Spleen (tissue), 7 donors: ENCODE data around the gene CRISP3.

Experiments
- CTCF ChIP-seq, 11 experiments: fragments of 200-600 bp in 7 of 11; fragments of 450-650 bp in 4 of 11; sonication (generic) in 4 of 11; IDR thresholded peaks in 8 of 11; conservative IDR thresholded peaks in 3 of 11; 1 replicate in 7 of 11; 2 replicates in 4 of 11; pipeline versions ENCODE4 v1.4.0 to v1.8.0; 2016 to 2021; ENCODE audit warnings: antibody characterized with exemption in 11 of 11, inconsistent platforms in 4 of 11, mild to moderate bottlenecking in 1 of 11
- POLR2A ChIP-seq, 3 donors: fragments of 450-650 bp; IDR thresholded peaks; one replicate each; pipeline ENCODE4 v1.5.1; 2017; ENCODE audit warnings: antibody characterized with exemption in 3 of 3, mild to moderate bottlenecking in 1 of 3
- POLR2AphosphoS5 ChIP-seq, 3 donors: sonication (generic); formaldehyde crosslinking; IDR thresholded peaks; one replicate each; pipeline ENCODE4 v1.5.1; 2017; ENCODE audit warnings: antibody characterized with exemption in 3 of 3
- donor health status: DM: no; HTN: no; CAD: no; lungs with moderate emphysema.
- donor health status: DM: no; HTN: no; CAD: no.
- donor health status: DM: no; HTN: no; CAD: no.

GRCh38 chr6:49743429-49743828 is 759 bp downstream of the CRISP3 start:
- TF ChIP-seq CTCF (IDR thresholded peaks at IDR 0.05 in 8 of 11, conservative IDR thresholded peaks at IDR 0.05 in 3 of 11) = no peak
- TF ChIP-seq POLR2A (IDR thresholded peaks at IDR 0.05) = no peak
- TF ChIP-seq POLR2AphosphoS5 (IDR thresholded peaks at IDR 0.05) = no peak
